Bronchus fibroblast of lung (primary cell): Measurements from ENCODE around the gene IL15RA. TPM values are rescaled to one million over a fixed set of nuclear protein-coding genes. Genes with fewer than 3 reads are reported as not detected.

Experiments
- total RNA-seq: library from RNA; depleted of rRNA; stranded (reverse); fragments of >200 nt; gene quantifications from 2 replicates; pipeline ENCODE4 v1.2.3, GENCODE V29; 2015

Gene IL15RA, protein sequence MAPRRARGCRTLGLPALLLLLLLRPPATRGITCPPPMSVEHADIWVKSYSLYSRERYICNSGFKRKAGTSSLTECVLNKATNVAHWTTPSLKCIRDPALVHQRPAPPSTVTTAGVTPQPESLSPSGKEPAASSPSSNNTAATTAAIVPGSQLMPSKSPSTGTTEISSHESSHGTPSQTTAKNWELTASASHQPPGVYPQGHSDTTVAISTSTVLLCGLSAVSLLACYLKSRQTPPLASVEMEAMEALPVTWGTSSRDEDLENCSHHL
- 2.5 and 6.1 TPM in 2 replicates for total RNA-seq

DNA sequence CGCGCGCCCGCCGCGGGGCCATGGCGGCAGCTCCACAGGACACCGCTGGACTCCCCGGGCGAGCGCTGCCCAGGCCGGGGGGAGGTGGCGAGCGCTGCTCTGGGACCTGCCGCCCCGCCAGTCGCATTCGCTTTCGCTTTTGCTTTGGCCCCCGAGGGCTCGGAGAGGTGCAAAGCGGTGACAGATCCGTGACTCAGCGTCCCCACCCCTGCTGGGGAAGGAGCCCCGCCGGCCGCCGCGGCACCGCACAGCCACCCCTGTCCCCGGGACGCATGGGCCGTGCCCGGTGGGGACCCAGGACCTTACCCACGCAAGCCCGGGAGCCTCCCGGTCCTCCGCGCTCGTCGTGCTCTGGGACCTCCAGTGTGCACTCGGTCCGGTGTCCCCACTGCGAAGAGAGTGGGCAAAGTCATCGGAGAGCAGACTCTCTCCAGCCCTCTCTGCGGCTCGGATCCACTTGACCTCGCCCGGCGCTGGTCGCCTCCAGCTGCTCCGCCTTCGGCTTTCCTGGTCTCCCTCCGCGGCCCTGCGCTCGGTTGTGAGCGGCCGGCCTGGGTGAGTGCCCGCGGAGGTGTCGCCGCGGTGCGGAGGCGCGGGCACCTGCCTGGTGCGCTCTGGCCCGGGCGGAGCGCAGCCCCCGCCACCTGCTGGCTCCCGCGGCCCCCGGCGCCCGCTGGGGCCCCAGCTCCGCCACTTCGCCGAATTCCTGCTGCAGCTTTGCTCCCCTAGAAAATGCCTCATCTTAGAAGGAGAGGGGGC, at the start of gene IL15RA:
TSS of gene IL15RA (minus strand) at position 73 of the 759 bp plus-strand sequence. CDS start at position 22, 51 bp downstream.

Other genes starting within 250 kb of the IL15RA start
- gene GDI2, start 164.1 kb downstream of the IL15RA start, total RNA-seq = 309 and 351 TPM in 2 replicates
- 4.6 and 5.4 TPM in 2 replicates for gene ANKRD16, start 87.7 kb downstream of the IL15RA start, total RNA-seq
- 61.5 and 61.7 TPM in 2 replicates for gene FBH1, start 87.3 kb downstream of the IL15RA start, total RNA-seq
- not detected in 2 replicates for gene IL2RA, start 84.8 kb upstream of the IL15RA start, total RNA-seq
- 24.4 and 32.6 TPM in 2 replicates for gene RBM17, start 111.5 kb upstream of the IL15RA start, total RNA-seq
- gene PFKFB3, start 225.4 kb upstream of the IL15RA start, total RNA-seq = 7.4 and 10.9 TPM in 2 replicates